Measurements from ENCODE around the gene RESP18.

RESP18 gene

GRCh38 chr2:219332542-219332941 is at the start of gene RESP18:
TSS of gene RESP18 (minus strand) at chr2:219332744.
- DNase-seq (ENCODE audit: low read depth, low spot score): peak; percentile 35

GRCh38 chr2:219381448-219381847 is 48.9 kb upstream of the RESP18 start:
- no peak for DNase-seq (ENCODE audit: low read depth, low spot score)

- DNase-seq (ENCODE audit: low read depth, low spot score): no peak
These were observed 48.4 kb upstream of the RESP18 start for GRCh38 chr2:219380926-219381325.

- peak; percentile 30 for DNase-seq (ENCODE audit: low read depth, low spot score)
These were observed 45.8 kb upstream of the RESP18 start for GRCh38 chr2:219378163-219378851.

- no peak for DNase-seq (ENCODE audit: low read depth, low spot score)
These were observed 36.9 kb upstream of the RESP18 start for GRCh38 chr2:219369447-219369861.

GRCh38 chr2:219368690-219369191 is 36.2 kb upstream of the RESP18 start:
- peak; percentile 71 for DNase-seq (ENCODE audit: low read depth, low spot score)

- no peak for DNase-seq (ENCODE audit: low read depth, low spot score)
These were observed 30.1 kb upstream of the RESP18 start for GRCh38 chr2:219362524-219363164.

- DNase-seq (ENCODE audit: low read depth, low spot score): no peak
These were observed 29.5 kb upstream of the RESP18 start for GRCh38 chr2:219362072-219362471.

GRCh38 chr2:219358170-219359075 is 25.9 kb upstream of the RESP18 start:
- DNase-seq (ENCODE audit: low read depth, low spot score): no peak

GRCh38 chr2:219356834-219357233 is 24.3 kb upstream of the RESP18 start:
- DNase-seq (ENCODE audit: low read depth, low spot score): no peak

GRCh38 chr2:219354582-219354981 is 22.0 kb upstream of the RESP18 start:
- no peak for DNase-seq (ENCODE audit: low read depth, low spot score)

GRCh38 chr2:219353129-219353528 is 20.6 kb upstream of the RESP18 start:
- DNase-seq (ENCODE audit: low read depth, low spot score): no peak

- peak; percentile 85 for DNase-seq (ENCODE audit: low read depth, low spot score)
These were observed 20.0 kb upstream of the RESP18 start for GRCh38 chr2:219352448-219353023.

- DNase-seq (ENCODE audit: low read depth, low spot score): peak; percentile 80
These were observed 18.2 kb upstream of the RESP18 start for GRCh38 chr2:219350710-219351221.

- DNase-seq (ENCODE audit: low read depth, low spot score): no peak
These were observed 17.7 kb upstream of the RESP18 start for GRCh38 chr2:219350215-219350614.

GRCh38 chr2:219344751-219345430 is 12.3 kb upstream of the RESP18 start:
- no peak for DNase-seq (ENCODE audit: low read depth, low spot score)

- DNase-seq (ENCODE audit: low read depth, low spot score): peak; percentile 27
These were observed 2.8 kb upstream of the RESP18 start for GRCh38 chr2:219335373-219335786.

- no peak for DNase-seq (ENCODE audit: low read depth, low spot score)
These were observed 1.5 kb upstream of the RESP18 start for GRCh38 chr2:219334076-219334475.

GRCh38 chr2:219331560-219332213 is 857 bp downstream of the RESP18 start:
- DNase-seq (ENCODE audit: low read depth, low spot score): peak; percentile 64

GRCh38 chr2:219327719-219328118 is 4.8 kb downstream of the RESP18 start:
- DNase-seq (ENCODE audit: low read depth, low spot score): no peak

Measured in ELF-1 (cell line).